ENCODE data around the gene DNAJC17.

The DNAJC17 gene

GRCh38 chr15:40763801-40764628 lies 43.3 kb downstream of the DNAJC17 start, which contains the start of gene GCHFR:
TSS of gene GCHFR (plus strand) at chr15:40764068. CDS start at chr15:40764181, 113 bp downstream.
- DNase-seq: no peak

GRCh38 chr15:40762919-40763800 lies 44.1 kb downstream of the DNAJC17 start:
- no peak for DNase-seq

- no peak for DNase-seq
Measured at GRCh38 chr15:40759961-40760360, 47.3 kb downstream of the DNAJC17 start.

- DNase-seq: no peak
Measured at GRCh38 chr15:40756938-40757337, 50.3 kb downstream of the DNAJC17 start.

- no peak for DNase-seq
Measured at GRCh38 chr15:40755812-40756208, 51.5 kb downstream of the DNAJC17 start.

GRCh38 chr15:40754883-40755811 lies 52.1 kb downstream of the DNAJC17 start, which contains the start of gene RMDN3:
TSS of gene RMDN3 (minus strand) at chr15:40755254. CDS start at chr15:40754783, 471 bp downstream.
- peak; percentile 63 for DNase-seq

- DNase-seq: no peak
Measured at GRCh38 chr15:40754574-40754882, 52.7 kb downstream of the DNAJC17 start.

- DNase-seq: no peak
Measured at GRCh38 chr15:40751745-40752144, 55.5 kb downstream of the DNAJC17 start.

GRCh38 chr15:40750885-40751284 lies 56.4 kb downstream of the DNAJC17 start:
- DNase-seq: no peak

- DNase-seq: no peak
Measured at GRCh38 chr15:40749151-40749630, 58.1 kb downstream of the DNAJC17 start.

GRCh38 chr15:40747685-40748631 lies 59.3 kb downstream of the DNAJC17 start:
- DNase-seq: no peak

GRCh38 chr15:40746916-40747418 lies 60.3 kb downstream of the DNAJC17 start:
- no peak for DNase-seq

GRCh38 chr15:40744815-40745152 lies 62.5 kb downstream of the DNAJC17 start:
- no peak for DNase-seq

GRCh38 chr15:40743921-40744814 lies 63.1 kb downstream of the DNAJC17 start:
- DNase-seq: no peak

- DNase-seq: no peak
Measured at GRCh38 chr15:40743485-40743901, 63.8 kb downstream of the DNAJC17 start.

- DNase-seq: no peak
Measured at GRCh38 chr15:40739854-40740253, 67.4 kb downstream of the DNAJC17 start.

GRCh38 chr15:40739047-40739446 lies 68.2 kb downstream of the DNAJC17 start:
- no peak for DNase-seq

GRCh38 chr15:40737048-40737447 lies 70.2 kb downstream of the DNAJC17 start:
- no peak for DNase-seq

GRCh38 chr15:40736575-40736974 lies 70.7 kb downstream of the DNAJC17 start:
- no peak for DNase-seq

- DNase-seq: no peak
Measured at GRCh38 chr15:40731034-40731433, 76.2 kb downstream of the DNAJC17 start.

Data from cortex of kidney (tissue), 1 donor.